Esophagus muscularis mucosa (tissue), 4 donors: ENCODE measurements around the gene SEC24D. TPM values are rescaled to one million over a fixed set of nuclear protein-coding genes. Genes with fewer than 3 reads are reported as not detected.

Experiments used
- DNase-seq: peaks from one replicate; pipeline ENCODE4 v3.0.0-alpha.2; 2017; ENCODE audit errors: extremely low spot score
- H3K27ac ChIP-seq, 4 donors: fragments of 200-600 bp; sonication (generic); replicated peaks in 1 of 4; 1 replicate in 3 of 4; 2 replicates in 1 of 4; pipeline ENCODE4 v1.5.1; 2016 to 2019; ENCODE audit warnings: mild to moderate bottlenecking in 1 of 4
- H3K27me3 ChIP-seq, 4 donors: fragments of 200-600 bp; sonication (generic); one replicate each; pipeline versions ENCODE4 v1.5.1 to v1.6.0; 2016 to 2019
- H3K36me3 ChIP-seq, 4 donors: fragments of 200-600 bp; sonication (generic); one replicate each; pipeline ENCODE4 v1.5.1; 2016 to 2019
- H3K4me1 ChIP-seq, 4 donors: fragments of 200-600 bp; sonication (generic); one replicate each; pipeline ENCODE4 v1.5.1; 2016 to 2019
- H3K4me3 ChIP-seq, 4 donors: fragments of 200-600 bp; sonication (generic); 1 replicate in 2 of 4; 2 replicates in 2 of 4; pipeline ENCODE4 v1.5.1; 2016 to 2019; ENCODE audit warnings: mild to moderate bottlenecking in 4 of 4, moderate library complexity in 1 of 4
- H3K9me3 ChIP-seq, 4 donors: fragments of 200-600 bp; sonication (generic); 1 replicate in 3 of 4; 2 replicates in 1 of 4; pipeline ENCODE4 v1.5.1; 2016 to 2019
- EP300 ChIP-seq: sonication (generic); formaldehyde crosslinking; IDR thresholded peaks from one replicate; pipeline ENCODE4 v1.6.1; 2017; ENCODE audit warnings: antibody characterized with exemption
- POLR2A ChIP-seq: fragments of 450-650 bp; IDR thresholded peaks from one replicate; pipeline ENCODE4 v1.6.1; 2017; ENCODE audit warnings: antibody characterized with exemption, moderate library complexity, mild to moderate bottlenecking, low read depth
- POLR2AphosphoS5 ChIP-seq, 2 donors: sonication (generic); formaldehyde crosslinking; IDR thresholded peaks; one replicate each; pipeline ENCODE4 v1.6.1; 2017; ENCODE audit warnings: antibody characterized with exemption in 2 of 2
- WGBS: methylation state at CpG from one replicate; pipeline ENCODE4 v1.1.5; 2018; 5-methylcytosine and 5-hydroxymethylcytosine counted together
- intact Hi-C: fragments of 100-400 bp; cut with DNase I; formaldehyde crosslinking; loops from one replicate; pipeline ENCODE4 v1.15.1; 2023
- total RNA-seq, 4 donors: library from RNA; depleted of rRNA; stranded (reverse); fragments of >200 nt; gene quantifications; one replicate each; pipeline versions ENCODE4 v1.1.0 to v1.2.1, GENCODE V29; 2016
- TF ChIP-seq, protein P1 (sequence below), 3 experiments: fragments of 200-600 bp in 2 of 3; fragments of 450-650 bp in 1 of 3; sonication (generic) in 2 of 3; IDR thresholded peaks; one replicate each; pipeline ENCODE4 v1.5.1; 2017 to 2019; ENCODE audit warnings: antibody characterized with exemption in 3 of 3, mild to moderate bottlenecking in 2 of 3, moderate library complexity in 1 of 3

The SEC24D gene
- total RNA-seq, 4 donors from 2014 or later = 29.1 to 41.5 (median 37.0) TPM

DNA sequence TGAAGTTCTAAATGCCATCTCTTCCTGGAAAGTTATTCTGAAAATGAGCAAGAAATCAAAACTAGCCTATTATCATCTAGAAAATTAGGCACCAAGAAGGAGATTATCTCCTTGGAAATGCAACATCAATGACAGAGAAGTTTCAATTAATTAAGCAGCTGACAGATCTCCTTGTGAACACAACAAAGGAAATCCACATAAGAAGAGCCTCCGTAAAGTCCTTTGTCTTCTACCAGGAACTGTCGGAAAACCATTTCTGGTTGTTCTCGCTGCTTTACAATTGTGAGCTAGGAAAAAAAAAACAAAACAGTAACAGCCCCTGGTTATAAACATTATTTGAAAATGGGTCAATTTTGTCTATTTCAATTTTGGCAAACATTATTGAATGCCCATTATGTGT lies 112.6 kb downstream of the SEC24D start:
- intact Hi-C loops = no loop called here
- 96% methylated on average over 3 of the region's 3 CpGs for WGBS
- Histone ChIP-seq H3K27me3 (no peaks in the 10 kb centered on the region), H3K36me3 (peaks cover 18 to 76% (median 60%) of the 10 kb centered on the region in 4 donors), H3K27ac (no peak overlapping the region), H3K4me3 (no peak overlapping the region), H3K4me1 (no peaks in the 10 kb centered on the region), H3K9me3 (no peaks in the 10 kb centered on the region)
- DNase-seq = no peak
- TF ChIP-seq POLR2AphosphoS5 (IDR thresholded peaks at IDR 0.05) (no peak), POLR2A (no peak), EP300 (no peak)
- TF ChIP-seq, protein P1, sequence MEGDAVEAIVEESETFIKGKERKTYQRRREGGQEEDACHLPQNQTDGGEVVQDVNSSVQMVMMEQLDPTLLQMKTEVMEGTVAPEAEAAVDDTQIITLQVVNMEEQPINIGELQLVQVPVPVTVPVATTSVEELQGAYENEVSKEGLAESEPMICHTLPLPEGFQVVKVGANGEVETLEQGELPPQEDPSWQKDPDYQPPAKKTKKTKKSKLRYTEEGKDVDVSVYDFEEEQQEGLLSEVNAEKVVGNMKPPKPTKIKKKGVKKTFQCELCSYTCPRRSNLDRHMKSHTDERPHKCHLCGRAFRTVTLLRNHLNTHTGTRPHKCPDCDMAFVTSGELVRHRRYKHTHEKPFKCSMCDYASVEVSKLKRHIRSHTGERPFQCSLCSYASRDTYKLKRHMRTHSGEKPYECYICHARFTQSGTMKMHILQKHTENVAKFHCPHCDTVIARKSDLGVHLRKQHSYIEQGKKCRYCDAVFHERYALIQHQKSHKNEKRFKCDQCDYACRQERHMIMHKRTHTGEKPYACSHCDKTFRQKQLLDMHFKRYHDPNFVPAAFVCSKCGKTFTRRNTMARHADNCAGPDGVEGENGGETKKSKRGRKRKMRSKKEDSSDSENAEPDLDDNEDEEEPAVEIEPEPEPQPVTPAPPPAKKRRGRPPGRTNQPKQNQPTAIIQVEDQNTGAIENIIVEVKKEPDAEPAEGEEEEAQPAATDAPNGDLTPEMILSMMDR (IDR thresholded peaks at IDR 0.05) = no peak

DNA sequence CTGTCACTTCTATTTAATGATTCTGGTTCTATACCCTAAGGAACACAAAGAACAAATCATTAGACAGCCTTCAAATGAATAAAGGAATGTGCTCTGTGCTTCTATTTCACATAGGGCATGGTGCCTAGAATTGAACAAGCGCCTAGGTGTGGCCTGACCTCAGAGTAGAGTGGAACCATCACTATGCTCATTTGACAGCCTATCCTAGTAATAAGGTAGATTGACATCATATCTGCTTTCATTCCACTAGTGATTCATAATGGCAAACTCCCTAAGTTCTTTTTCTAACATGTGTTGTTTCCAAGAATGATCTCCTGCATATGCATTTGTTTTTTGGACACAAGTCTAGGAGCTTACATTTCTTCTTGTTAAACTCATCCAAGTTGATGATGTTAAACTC lies 114.2 kb downstream of the SEC24D start:
- no peak overlapping the region for H3K27ac ChIP-seq
- no peak overlapping the region for H3K4me3 ChIP-seq
- TF ChIP-seq, protein P1 (IDR thresholded peaks at IDR 0.05) = no peak
- no peak for TF ChIP-seq EP300
- TF ChIP-seq POLR2A = no peak
- no peak for TF ChIP-seq POLR2AphosphoS5 (IDR thresholded peaks at IDR 0.05)
- intact Hi-C loops = no loop called here
- no peaks in the 10 kb centered on the region for H3K27me3 ChIP-seq
- WGBS = 100% methylated on average over 1 of the region's 1 CpG
- no peak for DNase-seq
- H3K9me3 ChIP-seq = no peaks in the 10 kb centered on the region
- H3K36me3 ChIP-seq = peaks cover 18 to 60% (median 45%) of the 10 kb centered on the region in 4 donors
- no peaks in the 10 kb centered on the region for H3K4me1 ChIP-seq

DNA sequence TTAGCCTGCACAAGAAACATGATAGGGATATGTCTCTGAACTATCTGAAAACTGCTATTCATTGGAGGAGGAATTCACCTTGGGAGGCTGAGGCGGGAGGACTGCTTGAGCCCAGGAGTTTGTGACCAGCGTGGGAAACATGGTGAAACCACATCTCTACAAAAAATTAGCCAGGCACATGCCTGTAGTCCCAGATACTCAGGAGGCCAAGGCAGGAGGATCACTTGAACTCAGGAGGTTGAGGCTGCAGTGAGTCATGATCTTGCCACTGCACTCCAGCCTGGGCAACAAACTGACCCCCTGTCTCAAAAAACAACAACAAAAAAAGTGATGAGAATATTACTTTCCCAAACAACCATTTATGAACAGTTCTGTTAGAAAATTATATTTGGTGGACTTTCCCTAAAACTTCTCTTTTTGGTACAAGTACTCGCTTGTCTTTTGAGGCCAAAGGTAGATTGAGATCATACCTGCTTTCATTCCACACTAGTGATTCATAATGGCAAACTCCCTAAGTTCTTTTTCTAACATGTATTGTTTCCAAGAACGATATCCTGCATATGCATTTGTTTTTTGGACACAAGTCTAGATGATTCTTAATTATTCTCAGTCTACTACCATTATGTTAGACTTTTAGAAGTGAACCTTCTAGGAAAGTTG lies 117.3 kb downstream of the SEC24D start:
- 93% methylated on average over 4 of the region's 4 CpGs for WGBS
- intact Hi-C loops = no loop called here
- H3K4me3 ChIP-seq = no peak overlapping the region
- H3K9me3 ChIP-seq = no peaks in the 10 kb centered on the region
- DNase-seq = no peak
- no peak overlapping the region for H3K27ac ChIP-seq
- H3K36me3 ChIP-seq = peaks cover 4 to 38% (median 24%) of the 10 kb centered on the region in 4 donors
- H3K4me1 ChIP-seq = no peaks in the 10 kb centered on the region
- H3K27me3 ChIP-seq = no peaks in the 10 kb centered on the region
- TF ChIP-seq, protein P1 (IDR thresholded peaks at IDR 0.05) = no peak
- no peak for TF ChIP-seq POLR2AphosphoS5 (IDR thresholded peaks at IDR 0.05)

DNA sequence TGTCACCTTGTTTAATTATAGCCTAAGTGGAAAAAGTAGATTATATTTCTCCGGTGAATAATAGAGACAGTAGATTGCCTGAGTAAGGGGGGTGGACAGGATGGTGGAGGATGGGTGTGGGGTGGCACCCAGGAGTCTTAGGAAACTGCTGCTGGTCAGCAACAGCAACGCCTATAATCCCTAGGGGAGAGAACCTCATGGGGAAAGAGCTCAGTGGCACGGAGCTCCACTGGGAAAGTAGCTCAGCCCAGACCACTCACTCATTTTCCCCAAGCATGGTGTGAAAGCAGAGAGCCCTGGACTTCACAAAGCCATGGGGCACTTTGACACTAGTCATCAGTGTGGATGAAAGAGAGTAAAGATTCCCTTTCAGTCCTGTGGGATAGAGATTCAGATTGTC lies 119.6 kb downstream of the SEC24D start:
- WGBS = 60% methylated on average over 3 of the region's 3 CpGs
- peaks cover 0 to 36% (median 25%) of the 10 kb centered on the region in 4 donors for H3K36me3 ChIP-seq
- no peaks in the 10 kb centered on the region for H3K27me3 ChIP-seq
- intact Hi-C loops = no loop called here
- TF ChIP-seq, protein P1 (IDR thresholded peaks at IDR 0.05) = no peak
- TF ChIP-seq POLR2AphosphoS5 (IDR thresholded peaks at IDR 0.05) = no peak
- no peak for TF ChIP-seq POLR2A
- TF ChIP-seq EP300 = no peak
- no peaks in the 10 kb centered on the region for H3K9me3 ChIP-seq
- no peaks in the 10 kb centered on the region for H3K4me1 ChIP-seq
- no peak overlapping the region for H3K4me3 ChIP-seq
- no peak overlapping the region for H3K27ac ChIP-seq
- no peak for DNase-seq

DNA sequence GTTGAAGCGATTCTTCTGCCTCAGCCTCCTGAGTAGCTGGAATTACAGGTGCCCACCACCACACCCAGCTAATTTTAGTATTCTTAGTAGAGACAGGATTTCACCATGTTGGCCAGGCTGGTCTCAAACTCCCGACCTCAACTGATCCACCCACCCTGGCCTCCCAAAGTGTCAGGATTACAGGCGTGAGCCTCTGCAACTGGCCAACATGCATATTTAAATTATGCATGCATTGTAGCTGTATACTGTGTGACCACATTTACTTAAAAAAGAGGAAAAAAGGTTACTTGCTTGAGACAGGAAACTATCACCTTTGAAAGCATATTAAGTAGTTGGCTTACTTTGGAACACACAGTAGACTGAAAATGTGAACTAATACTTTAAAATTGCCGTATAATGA lies 121.2 kb downstream of the SEC24D start:
- WGBS = 95% methylated on average over 4 of the region's 4 CpGs

More for the DNA sequence above, 121.2 kb downstream of the SEC24D start:
- intact Hi-C loops = no loop called here
- Histone ChIP-seq H3K4me3 (no peak overlapping the region), H3K27ac (no peak overlapping the region), H3K36me3 (peaks cover 10 to 44% (median 28%) of the 10 kb centered on the region in 4 donors), H3K9me3 (no peaks in the 10 kb centered on the region), H3K27me3 (no peaks in the 10 kb centered on the region), H3K4me1 (no peaks in the 10 kb centered on the region)
- no peak for TF ChIP-seq POLR2A
- TF ChIP-seq POLR2AphosphoS5 (IDR thresholded peaks at IDR 0.05) = no peak
- TF ChIP-seq, protein P1 (IDR thresholded peaks at IDR 0.05) = no peak
- TF ChIP-seq EP300 = no peak
- DNase-seq = no peak
